ENCODE measurements around the gene RHOBTB3. TPM values are rescaled to one million over a fixed set of nuclear protein-coding genes. Genes with fewer than 3 reads are reported as not detected.

The RHOBTB3 gene
- total RNA-seq, 2 donors from 2014 or later = 432 to 444 TPM

DNA sequence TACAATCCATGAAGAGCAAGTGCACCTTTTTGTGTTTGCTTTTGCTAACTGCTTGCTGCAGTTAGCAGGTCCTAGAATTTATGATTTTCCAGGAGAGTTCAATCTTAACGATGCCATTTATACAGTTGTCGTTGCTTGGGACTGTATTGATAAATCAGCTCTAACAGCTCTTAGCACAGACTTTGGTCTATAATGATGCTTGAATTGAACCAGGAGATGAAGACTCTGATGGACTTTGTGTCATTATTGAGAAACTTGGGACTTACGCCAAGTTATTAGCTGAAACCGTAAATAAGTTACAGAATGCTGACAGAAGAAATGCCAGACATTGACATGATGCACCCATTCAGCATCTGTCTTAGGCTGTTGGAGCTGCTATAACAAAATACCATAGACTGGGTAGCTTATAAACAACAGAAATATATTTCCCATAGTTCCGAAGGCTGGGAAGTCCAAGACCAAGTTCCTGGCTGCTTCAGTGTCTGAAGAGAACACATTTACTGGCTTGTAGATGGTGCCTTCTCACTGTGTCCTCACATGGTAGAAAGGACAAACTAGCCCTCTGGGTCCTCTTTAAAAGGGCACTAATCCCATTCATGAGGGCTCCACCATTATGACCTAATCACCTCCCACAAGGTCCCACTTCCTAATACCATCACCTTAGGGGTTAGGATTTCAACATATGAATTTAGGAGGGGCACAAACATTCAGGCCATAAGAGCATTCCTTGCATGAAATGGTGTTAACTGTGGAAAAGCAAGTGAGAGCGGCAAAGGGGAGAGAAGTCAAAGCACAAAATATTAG lies 73.8 kb downstream of the RHOBTB3 start:
- H3K4me3 Mint-ChIP-seq = no peak overlapping the region
- no peak overlapping the region for H3K9ac ChIP-seq (ENCODE audit: extremely low read depth, low read length, poor library complexity, severe bottlenecking)
- H3K9me3 Mint-ChIP-seq = peaks cover 7% of the 10 kb centered on the region
- peaks cover 19% of the 10 kb centered on the region for H3K36me3 Mint-ChIP-seq (ENCODE audit: low read depth)
- H3K27me3 Mint-ChIP-seq (ENCODE audit: insufficient read depth) = peaks cover 3% of the 10 kb centered on the region
- no peaks in the 10 kb centered on the region for H3K27me3 ChIP-seq (ENCODE audit: control insufficient read depth, insufficient read depth, low read length, poor library complexity, severe bottlenecking)
- H3K36me3 ChIP-seq (ENCODE audit: control insufficient read depth, insufficient read depth, low read length) = no peaks in the 10 kb centered on the region
- no peak overlapping the region for H3K27ac Mint-ChIP-seq
- peak; percentile 2 for DNase-seq
- H3K27ac ChIP-seq (ENCODE audit: low read depth, low read length) = no peak overlapping the region
- H3K4me3 ChIP-seq (ENCODE audit: low read length) = no peak overlapping the region
- H3K4me1 ChIP-seq (ENCODE audit: control insufficient read depth, insufficient read depth, low read length) = peaks cover 5% of the 10 kb centered on the region
- TF ChIP-seq, protein P1, sequence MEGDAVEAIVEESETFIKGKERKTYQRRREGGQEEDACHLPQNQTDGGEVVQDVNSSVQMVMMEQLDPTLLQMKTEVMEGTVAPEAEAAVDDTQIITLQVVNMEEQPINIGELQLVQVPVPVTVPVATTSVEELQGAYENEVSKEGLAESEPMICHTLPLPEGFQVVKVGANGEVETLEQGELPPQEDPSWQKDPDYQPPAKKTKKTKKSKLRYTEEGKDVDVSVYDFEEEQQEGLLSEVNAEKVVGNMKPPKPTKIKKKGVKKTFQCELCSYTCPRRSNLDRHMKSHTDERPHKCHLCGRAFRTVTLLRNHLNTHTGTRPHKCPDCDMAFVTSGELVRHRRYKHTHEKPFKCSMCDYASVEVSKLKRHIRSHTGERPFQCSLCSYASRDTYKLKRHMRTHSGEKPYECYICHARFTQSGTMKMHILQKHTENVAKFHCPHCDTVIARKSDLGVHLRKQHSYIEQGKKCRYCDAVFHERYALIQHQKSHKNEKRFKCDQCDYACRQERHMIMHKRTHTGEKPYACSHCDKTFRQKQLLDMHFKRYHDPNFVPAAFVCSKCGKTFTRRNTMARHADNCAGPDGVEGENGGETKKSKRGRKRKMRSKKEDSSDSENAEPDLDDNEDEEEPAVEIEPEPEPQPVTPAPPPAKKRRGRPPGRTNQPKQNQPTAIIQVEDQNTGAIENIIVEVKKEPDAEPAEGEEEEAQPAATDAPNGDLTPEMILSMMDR (conservative IDR thresholded peaks at IDR 0.05) = no peak
- peaks cover 19% of the 10 kb centered on the region for H3K4me1 Mint-ChIP-seq
- WGBS, 2 experiments (ENCODE audit: insufficient coverage in 1 of 2, insufficient read length in 1 of 2) = 82 to 89% methylated on average over 4 to 6 of the region's 6 CpGs
- H3K9me3 ChIP-seq (ENCODE audit: control insufficient read depth, low read length) = peaks cover 12% of the 10 kb centered on the region

DNA sequence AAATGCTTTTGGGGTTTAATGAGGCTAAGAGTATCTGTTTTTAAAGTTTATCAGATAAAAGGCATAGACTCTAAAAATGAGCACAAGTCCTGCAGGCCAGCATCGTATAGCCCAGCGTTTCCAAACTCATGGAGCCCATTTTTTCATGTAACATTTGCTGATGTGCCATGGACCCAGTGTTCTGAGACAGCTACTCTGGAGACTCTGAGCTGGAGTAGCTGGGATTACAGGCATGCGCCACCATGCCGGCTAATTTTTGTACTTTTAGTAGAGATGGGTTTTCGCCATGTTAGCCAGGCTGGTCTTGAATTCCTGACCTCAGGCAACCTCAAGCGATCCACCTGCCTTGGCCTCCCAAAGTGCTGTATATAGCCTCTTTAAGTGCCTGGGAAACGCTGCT lies 75.6 kb downstream of the RHOBTB3 start:
- peaks cover 34% of the 10 kb centered on the region for H3K4me1 Mint-ChIP-seq
- H3K9me3 Mint-ChIP-seq = peaks cover 7% of the 10 kb centered on the region
- Histone ChIP-seq H3K9ac (ENCODE audit: extremely low read depth, low read length, poor library complexity, severe bottlenecking) (no peak overlapping the region), H3K27me3 (ENCODE audit: control insufficient read depth, insufficient read depth, low read length, poor library complexity, severe bottlenecking) (no peaks in the 10 kb centered on the region), H3K9me3 (ENCODE audit: control insufficient read depth, low read length) (peaks cover 12% of the 10 kb centered on the region), H3K4me3 (ENCODE audit: low read length) (no peak overlapping the region), H3K27ac (ENCODE audit: low read depth, low read length) (no peak overlapping the region), H3K36me3 (ENCODE audit: control insufficient read depth, insufficient read depth, low read length) (no peaks in the 10 kb centered on the region), H3K4me1 (ENCODE audit: control insufficient read depth, insufficient read depth, low read length) (peaks cover 12% of the 10 kb centered on the region)
- no peak for DNase-seq
- H3K36me3 Mint-ChIP-seq (ENCODE audit: low read depth) = peaks cover 17% of the 10 kb centered on the region
- 89% methylated on average over 7 of the region's 7 CpGs for WGBS, 2 experiments (ENCODE audit: insufficient coverage in 1 of 2, insufficient read length in 1 of 2)
- H3K4me3 Mint-ChIP-seq = no peak overlapping the region
- TF ChIP-seq, protein P1 (conservative IDR thresholded peaks at IDR 0.05) = no peak
- no peak overlapping the region for H3K27ac Mint-ChIP-seq
- H3K27me3 Mint-ChIP-seq (ENCODE audit: insufficient read depth) = peaks cover 3% of the 10 kb centered on the region

DNA sequence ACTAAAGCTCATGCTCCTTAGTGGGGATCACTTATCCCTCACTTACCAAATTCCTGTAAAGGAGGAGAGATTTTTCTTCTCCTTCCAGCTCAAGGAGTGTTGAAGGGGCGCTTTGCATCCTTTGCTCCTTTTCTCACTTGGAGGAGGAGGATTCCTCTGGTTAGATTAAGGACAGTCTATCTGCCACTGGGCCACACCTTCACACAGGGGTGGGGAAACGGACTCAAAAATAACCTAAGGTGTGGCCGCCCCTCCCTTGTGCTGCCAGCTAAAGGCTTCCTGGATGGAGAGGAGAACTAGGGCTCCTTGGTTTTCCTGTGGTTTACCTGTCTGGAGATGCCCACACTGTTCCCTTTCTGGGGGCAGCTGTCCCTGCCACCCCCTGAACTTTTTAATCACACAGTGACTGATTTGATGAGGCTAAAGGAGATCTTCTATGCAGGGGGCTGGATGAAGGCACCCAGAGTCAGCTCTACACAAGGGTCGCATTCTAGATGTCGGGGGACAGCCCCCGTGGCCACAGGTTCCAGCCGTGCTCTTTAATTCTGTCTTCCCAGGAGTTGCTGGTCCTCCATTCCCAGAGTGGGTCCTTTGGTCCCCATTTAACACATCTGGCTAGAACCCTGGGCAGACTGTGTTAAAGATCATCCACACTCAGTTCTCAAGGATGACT lies 77.0 kb downstream of the RHOBTB3 start:
- Mint-ChIP-seq H3K4me3 (no peak overlapping the region), H3K36me3 (ENCODE audit: low read depth) (peaks cover 18% of the 10 kb centered on the region), H3K4me1 (peaks cover 42% of the 10 kb centered on the region), H3K27ac (no peak overlapping the region), H3K27me3 (ENCODE audit: insufficient read depth) (peaks cover 3% of the 10 kb centered on the region), H3K9me3 (peaks cover 7% of the 10 kb centered on the region)
- TF ChIP-seq, protein P1 (conservative IDR thresholded peaks at IDR 0.05) = no peak
- Histone ChIP-seq H3K4me3 (ENCODE audit: low read length) (no peak overlapping the region), H3K27ac (ENCODE audit: low read depth, low read length) (no peak overlapping the region), H3K9ac (ENCODE audit: extremely low read depth, low read length, poor library complexity, severe bottlenecking) (no peak overlapping the region), H3K9me3 (ENCODE audit: control insufficient read depth, low read length) (peaks cover 12% of the 10 kb centered on the region), H3K27me3 (ENCODE audit: control insufficient read depth, insufficient read depth, low read length, poor library complexity, severe bottlenecking) (no peaks in the 10 kb centered on the region), H3K4me1 (ENCODE audit: control insufficient read depth, insufficient read depth, low read length) (peaks cover 16% of the 10 kb centered on the region), H3K36me3 (ENCODE audit: control insufficient read depth, insufficient read depth, low read length) (peaks cover 2% of the 10 kb centered on the region)
- 92% methylated on average over 7 of the region's 7 CpGs; no CpG with 5 or more reads in 1 of the 2 experiments for WGBS, 2 experiments (ENCODE audit: insufficient coverage in 1 of 2, insufficient read length in 1 of 2)
- DNase-seq = peak; percentile 28

Data from endodermal cell (in vitro differentiated cells).